Esophagus muscularis mucosa (tissue), 4 donors: ENCODE results near the gene TAS2R41.

Experiments
- CTCF ChIP-seq, 3 experiments: fragments of 200-600 bp in 2 of 3; fragments of 450-650 bp in 1 of 3; sonication (generic) in 2 of 3; IDR thresholded peaks; one replicate each; pipeline ENCODE4 v1.5.1; 2017 to 2019; ENCODE audit warnings: antibody characterized with exemption in 3 of 3, mild to moderate bottlenecking in 2 of 3, moderate library complexity in 1 of 3
- EP300 ChIP-seq: sonication (generic); formaldehyde crosslinking; IDR thresholded peaks from one replicate; pipeline ENCODE4 v1.6.1; 2017; ENCODE audit warnings: antibody characterized with exemption
- POLR2A ChIP-seq: fragments of 450-650 bp; IDR thresholded peaks from one replicate; pipeline ENCODE4 v1.6.1; 2017; ENCODE audit warnings: antibody characterized with exemption, moderate library complexity, mild to moderate bottlenecking, low read depth

GRCh38 chr7:143507094-143507518, 29.4 kb downstream of the TAS2R41 start:
- no peak for TF ChIP-seq EP300
- no peak for TF ChIP-seq CTCF (IDR thresholded peaks at IDR 0.05)
- TF ChIP-seq POLR2A, result no peak
